HCT116 (cell line): ENCODE measurements around the gene TNFSF10.

ENCODE experiments used
- CEBPB ChIP-seq: IDR thresholded peaks from 2 replicates; pipeline ENCODE4 v1.6.1; 2012; ENCODE audit warnings: low read depth
- EZH2 ChIP-seq: fragments of 200-600 bp; sonication (generic); IDR thresholded peaks from 2 replicates; pipeline ENCODE4 v1.6.1; 2017; ENCODE audit warnings: antibody characterized with exemption, mixed run types
- YY1 ChIP-seq: IDR thresholded peaks from 2 replicates; pipeline ENCODE4 v1.6.1; 2011; ENCODE audit warnings: low read length, low read depth, moderate library complexity, mild to moderate bottlenecking; ENCODE audit not compliant: insufficient replicate concordance; ENCODE audit errors: extremely low read depth
- ZFX ChIP-seq: fragments of 450-650 bp; IDR thresholded peaks from 2 replicates; pipeline ENCODE4 v1.6.1; 2017
- TF ChIP-seq, protein P1 (sequence below), 3 experiments: fragments of 200-600 bp in 1 of 3; sonication (generic) in 1 of 3; IDR thresholded peaks in 2 of 3; conservative IDR thresholded peaks in 1 of 3; 2 replicates each; pipeline ENCODE4 v1.5.1; 2012 to 2017; ENCODE audit warnings: low read depth in 2 of 3, low read length in 2 of 3, antibody characterized with exemption in 1 of 3, borderline replicate concordance in 1 of 3, control low read depth in 1 of 3, mild to moderate bottlenecking in 1 of 3, mixed read lengths in 1 of 3, mixed run types in 1 of 3, moderate library complexity in 1 of 3; ENCODE audit not compliant: insufficient read depth in 1 of 3

DNA sequence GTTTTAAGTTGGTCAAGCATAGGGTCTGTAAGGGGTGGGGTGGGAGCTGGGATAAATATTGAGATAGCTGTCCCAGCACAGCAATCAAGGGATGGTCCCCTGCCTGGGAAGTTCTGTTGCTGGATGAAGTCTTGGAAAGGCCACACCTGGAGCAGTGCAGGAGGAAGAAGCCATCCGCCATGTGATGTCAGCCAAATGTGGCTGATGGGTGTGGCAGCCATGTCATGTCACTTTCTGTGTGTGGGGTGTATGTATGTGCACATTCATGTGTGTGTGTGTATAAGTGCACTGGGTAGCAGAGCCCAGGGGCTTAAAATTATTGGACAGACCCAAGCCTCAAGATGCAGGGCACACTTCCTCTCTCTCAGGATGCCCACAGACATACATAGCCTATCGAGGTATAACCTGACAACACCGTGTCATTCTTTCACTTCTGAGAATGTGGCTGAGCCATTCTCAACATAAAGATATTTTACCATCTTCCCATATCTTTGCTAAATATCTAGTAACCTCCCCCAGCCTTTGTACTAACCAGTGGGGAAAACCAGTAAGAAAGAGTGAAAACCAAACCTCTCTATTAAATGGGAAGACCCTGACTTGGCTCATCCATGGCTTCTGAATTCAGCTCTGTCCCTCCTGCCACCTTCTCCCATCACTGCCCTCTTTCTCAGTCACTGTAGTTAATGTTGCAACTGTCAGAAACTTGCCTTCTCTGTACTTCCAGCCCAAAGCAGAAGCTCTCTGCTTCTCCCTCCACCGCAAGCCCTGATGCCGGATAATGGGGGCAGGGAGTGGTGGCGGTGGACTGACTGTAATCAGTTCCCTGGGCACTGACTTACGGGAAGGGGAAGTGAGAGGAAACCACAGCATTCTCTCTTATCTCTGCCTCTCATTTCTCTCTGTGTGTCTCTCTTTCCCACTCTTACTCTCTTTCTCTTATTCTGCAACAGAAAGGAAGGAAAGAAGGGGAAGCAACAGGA lies 11.2 kb downstream of the TNFSF10 start:
- TF ChIP-seq ZFX (no peak), YY1 (no peak), CEBPB (no peak), EZH2 (no peak)
- TF ChIP-seq, protein P1, sequence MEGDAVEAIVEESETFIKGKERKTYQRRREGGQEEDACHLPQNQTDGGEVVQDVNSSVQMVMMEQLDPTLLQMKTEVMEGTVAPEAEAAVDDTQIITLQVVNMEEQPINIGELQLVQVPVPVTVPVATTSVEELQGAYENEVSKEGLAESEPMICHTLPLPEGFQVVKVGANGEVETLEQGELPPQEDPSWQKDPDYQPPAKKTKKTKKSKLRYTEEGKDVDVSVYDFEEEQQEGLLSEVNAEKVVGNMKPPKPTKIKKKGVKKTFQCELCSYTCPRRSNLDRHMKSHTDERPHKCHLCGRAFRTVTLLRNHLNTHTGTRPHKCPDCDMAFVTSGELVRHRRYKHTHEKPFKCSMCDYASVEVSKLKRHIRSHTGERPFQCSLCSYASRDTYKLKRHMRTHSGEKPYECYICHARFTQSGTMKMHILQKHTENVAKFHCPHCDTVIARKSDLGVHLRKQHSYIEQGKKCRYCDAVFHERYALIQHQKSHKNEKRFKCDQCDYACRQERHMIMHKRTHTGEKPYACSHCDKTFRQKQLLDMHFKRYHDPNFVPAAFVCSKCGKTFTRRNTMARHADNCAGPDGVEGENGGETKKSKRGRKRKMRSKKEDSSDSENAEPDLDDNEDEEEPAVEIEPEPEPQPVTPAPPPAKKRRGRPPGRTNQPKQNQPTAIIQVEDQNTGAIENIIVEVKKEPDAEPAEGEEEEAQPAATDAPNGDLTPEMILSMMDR (IDR thresholded peaks at IDR 0.05 in 2 of 3, conservative IDR thresholded peaks at IDR 0.05 in 1 of 3; ENCODE audit: borderline replicate concordance in 1 of 3, insufficient read depth in 1 of 3, low read depth in 2 of 3, low read length in 2 of 3) = no peak
